K562 (cell line): ENCODE results near the gene GNPAT.

Source experiments
- BHLHE40 ChIP-seq: IDR thresholded peaks from 2 replicates; pipeline ENCODE4 v1.6.1; 2011; ENCODE audit warnings: low read length, improper control_type of control experiment
- CHD2 ChIP-seq: IDR thresholded peaks from 2 replicates; pipeline ENCODE4 v1.6.1; 2011; ENCODE audit warnings: low read depth, low read length
- ERF ChIP-seq: fragments of 450-650 bp; formaldehyde crosslinking; IDR thresholded peaks from 2 replicates; pipeline ENCODE4 v1.4.0; 2020; ENCODE audit warnings: mild to moderate bottlenecking, mixed read lengths
- ESRRA ChIP-seq: fragments of 450-650 bp; IDR thresholded peaks from 2 replicates; pipeline ENCODE4 v1.6.1; 2014; ENCODE audit warnings: low read depth, mild to moderate bottlenecking, moderate library complexity, borderline replicate concordance
- EWSR1 ChIP-seq: fragments of 450-650 bp; IDR thresholded peaks from 2 replicates; pipeline ENCODE4 v1.6.1; 2018; ENCODE audit warnings: borderline replicate concordance, mild to moderate bottlenecking, low read depth, moderate library complexity; ENCODE audit not compliant: partially characterized antibody
- JUNB ChIP-seq: fragments of 450-650 bp; formaldehyde crosslinking; conservative IDR thresholded peaks from 2 replicates; pipeline ENCODE4 v1.4.0; 2020; ENCODE audit warnings: mild to moderate bottlenecking
- JUND ChIP-seq, 2 experiments: IDR thresholded peaks; 2 replicates in 1 of 2; 3 replicates in 1 of 2; pipeline ENCODE4 v1.6.1; 2011; ENCODE audit warnings: borderline replicate concordance in 2 of 2, low read depth in 2 of 2, low read length in 2 of 2, improper control_type of control experiment in 1 of 2, missing biosample characterization in 1 of 2, missing genetic modification characterization in 1 of 2, missing genetic modification reagents in 1 of 2
- RBBP5 ChIP-seq: fragments of 200-600 bp; sonication (generic); IDR thresholded peaks from 2 replicates; pipeline ENCODE4 v1.6.1; 2012; ENCODE audit warnings: borderline replicate concordance, mild to moderate bottlenecking, low read length, control low read depth, inconsistent platforms; ENCODE audit not compliant: insufficient read depth, poor library complexity, severe bottlenecking
- SP1 ChIP-seq: sonication (generic); formaldehyde crosslinking; IDR thresholded peaks from 2 replicates; pipeline ENCODE4 v1.8.1; 2022; ENCODE audit warnings: mild to moderate bottlenecking, missing genetic modification reagents
- TCF7L2 ChIP-seq: fragments of 150-350 bp; IDR thresholded peaks from 2 replicates; pipeline ENCODE4 v1.6.1; 2016; ENCODE audit warnings: low read depth, mild to moderate bottlenecking, low read length, moderate library complexity
- ZNF561 ChIP-seq: fragments of 450-650 bp; formaldehyde crosslinking; conservative IDR thresholded peaks from 2 replicates; pipeline ENCODE4 v1.4.0; 2020; ENCODE audit warnings: mild to moderate bottlenecking, moderate library complexity
- TF ChIP-seq, protein P1 (sequence below): fragments of 450-650 bp; IDR thresholded peaks from 2 replicates; pipeline ENCODE4 v1.7.0; 2016; ENCODE audit warnings: borderline replicate concordance
- TF ChIP-seq, protein P2 (sequence below): sonication (generic); formaldehyde crosslinking; IDR thresholded peaks from 2 replicates; pipeline ENCODE4 v1.9.0; 2022; ENCODE audit warnings: mild to moderate bottlenecking, missing genetic modification reagents
- TF ChIP-seq, protein P3 (sequence below): conservative IDR thresholded peaks from 2 replicates; pipeline ENCODE4 v1.6.1; 2011; ENCODE audit warnings: low read depth, mild to moderate bottlenecking, low read length; ENCODE audit not compliant: control insufficient read depth

- TF ChIP-seq SP1 (CRISPR knock-in tag) (no peak), BHLHE40 (no peak), CHD2 (no peak), JUND (IDR thresholded peaks at IDR 0.05; ENCODE audit: borderline replicate concordance, low read depth, low read length) (no peak), JUND (tag; IDR thresholded peaks at IDR 0.05; ENCODE audit: borderline replicate concordance, low read depth, low read length) (no peak), EWSR1 (no peak), ZNF561 (no peak), JUNB (CRISPR knock-in tag) (no peak), ERF (no peak), RBBP5 (no peak), ESRRA (no peak), TCF7L2 (no peak)
- TF ChIP-seq, protein P1, sequence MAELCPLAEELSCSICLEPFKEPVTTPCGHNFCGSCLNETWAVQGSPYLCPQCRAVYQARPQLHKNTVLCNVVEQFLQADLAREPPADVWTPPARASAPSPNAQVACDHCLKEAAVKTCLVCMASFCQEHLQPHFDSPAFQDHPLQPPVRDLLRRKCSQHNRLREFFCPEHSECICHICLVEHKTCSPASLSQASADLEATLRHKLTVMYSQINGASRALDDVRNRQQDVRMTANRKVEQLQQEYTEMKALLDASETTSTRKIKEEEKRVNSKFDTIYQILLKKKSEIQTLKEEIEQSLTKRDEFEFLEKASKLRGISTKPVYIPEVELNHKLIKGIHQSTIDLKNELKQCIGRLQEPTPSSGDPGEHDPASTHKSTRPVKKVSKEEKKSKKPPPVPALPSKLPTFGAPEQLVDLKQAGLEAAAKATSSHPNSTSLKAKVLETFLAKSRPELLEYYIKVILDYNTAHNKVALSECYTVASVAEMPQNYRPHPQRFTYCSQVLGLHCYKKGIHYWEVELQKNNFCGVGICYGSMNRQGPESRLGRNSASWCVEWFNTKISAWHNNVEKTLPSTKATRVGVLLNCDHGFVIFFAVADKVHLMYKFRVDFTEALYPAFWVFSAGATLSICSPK = no peak
- TF ChIP-seq, protein P2, sequence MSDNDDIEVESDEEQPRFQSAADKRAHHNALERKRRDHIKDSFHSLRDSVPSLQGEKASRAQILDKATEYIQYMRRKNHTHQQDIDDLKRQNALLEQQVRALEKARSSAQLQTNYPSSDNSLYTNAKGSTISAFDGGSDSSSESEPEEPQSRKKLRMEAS (CRISPR knock-in tag) = no peak
- TF ChIP-seq, protein P3, sequence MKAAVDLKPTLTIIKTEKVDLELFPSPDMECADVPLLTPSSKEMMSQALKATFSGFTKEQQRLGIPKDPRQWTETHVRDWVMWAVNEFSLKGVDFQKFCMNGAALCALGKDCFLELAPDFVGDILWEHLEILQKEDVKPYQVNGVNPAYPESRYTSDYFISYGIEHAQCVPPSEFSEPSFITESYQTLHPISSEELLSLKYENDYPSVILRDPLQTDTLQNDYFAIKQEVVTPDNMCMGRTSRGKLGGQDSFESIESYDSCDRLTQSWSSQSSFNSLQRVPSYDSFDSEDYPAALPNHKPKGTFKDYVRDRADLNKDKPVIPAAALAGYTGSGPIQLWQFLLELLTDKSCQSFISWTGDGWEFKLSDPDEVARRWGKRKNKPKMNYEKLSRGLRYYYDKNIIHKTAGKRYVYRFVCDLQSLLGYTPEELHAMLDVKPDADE = no peak
These were observed 37.2 kb downstream of the GNPAT start for GRCh38 chr1:231278100-231278790.
